SKM-1 (cell line): ENCODE measurements around the gene HOMER1.

Experiments
- DNase-seq: peaks from one replicate; lab custom pipeline; 2025; ENCODE audit not compliant: unreplicated experiment; lab: John Stamatoyannopoulos, UW

Gene HOMER1

DNA sequence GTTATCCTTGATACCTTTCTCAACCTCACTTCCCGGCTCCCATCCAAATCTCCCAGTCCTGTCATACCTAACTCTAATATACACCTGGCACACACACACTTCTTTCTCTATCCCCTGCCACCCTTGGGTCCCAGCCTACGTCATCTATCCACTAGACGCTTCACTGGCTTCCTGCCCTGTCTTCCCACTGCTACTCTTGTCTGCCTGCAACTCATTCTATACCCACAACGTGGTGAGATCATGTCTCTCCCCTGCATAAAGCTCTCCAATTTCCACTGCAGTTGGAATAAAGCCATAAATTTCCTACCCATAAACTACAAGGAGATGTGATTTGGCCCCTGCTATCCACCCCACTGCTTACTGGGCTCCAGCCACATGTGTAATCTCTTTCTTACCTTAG, 184.5 kb downstream of the HOMER1 start:
- no peak for DNase-seq
